Kidney capillary endothelial cell (primary cell): ENCODE data around the gene ANKRD12.

ENCODE experiments used
- DNase-seq: peaks from one replicate; pipeline ENCODE4 v3.0.0-alpha.2; 2018; ENCODE audit warnings: low spot score

Gene ANKRD12

DNA sequence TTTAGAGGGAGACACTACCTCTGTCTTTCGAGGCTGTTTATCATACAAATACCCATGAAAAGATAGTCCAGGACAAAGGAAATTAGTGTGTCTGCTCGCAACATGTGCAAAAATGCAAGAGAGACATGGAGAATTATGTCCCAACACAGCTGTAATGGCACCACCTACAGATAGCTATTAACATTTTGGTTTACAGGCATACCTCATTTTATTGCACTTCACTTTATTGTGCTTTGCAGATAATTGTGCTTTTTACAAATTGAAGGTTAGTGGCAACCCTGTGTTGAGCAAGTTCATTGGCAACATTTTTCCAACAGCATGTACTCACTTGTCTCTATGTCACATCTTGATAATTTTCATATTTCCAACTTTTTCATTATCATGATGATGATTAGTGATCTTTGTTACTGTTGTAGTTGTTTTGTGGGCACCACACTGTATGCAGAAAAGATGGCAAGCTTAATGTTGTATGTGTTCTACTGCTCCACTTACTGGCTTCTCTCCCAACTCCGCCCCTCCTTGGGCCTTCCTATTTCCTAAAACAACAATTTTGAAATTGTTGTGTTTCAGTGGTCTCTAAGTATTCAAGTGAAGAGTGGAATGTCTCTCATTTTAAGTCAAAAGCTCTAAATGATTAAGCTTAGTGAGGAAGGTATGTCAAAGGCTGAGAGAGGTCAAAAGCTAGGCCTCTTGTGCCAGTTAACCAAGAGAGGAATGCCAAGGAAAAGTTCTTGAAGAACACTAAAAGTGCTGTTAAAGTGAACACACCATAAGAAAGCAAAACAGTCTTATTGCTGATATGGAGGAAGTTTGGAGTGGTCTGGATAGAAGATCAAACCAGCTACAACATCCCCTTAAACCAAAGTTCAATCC lies 52.0 kb downstream of the ANKRD12 start:
- no peak for DNase-seq

DNA sequence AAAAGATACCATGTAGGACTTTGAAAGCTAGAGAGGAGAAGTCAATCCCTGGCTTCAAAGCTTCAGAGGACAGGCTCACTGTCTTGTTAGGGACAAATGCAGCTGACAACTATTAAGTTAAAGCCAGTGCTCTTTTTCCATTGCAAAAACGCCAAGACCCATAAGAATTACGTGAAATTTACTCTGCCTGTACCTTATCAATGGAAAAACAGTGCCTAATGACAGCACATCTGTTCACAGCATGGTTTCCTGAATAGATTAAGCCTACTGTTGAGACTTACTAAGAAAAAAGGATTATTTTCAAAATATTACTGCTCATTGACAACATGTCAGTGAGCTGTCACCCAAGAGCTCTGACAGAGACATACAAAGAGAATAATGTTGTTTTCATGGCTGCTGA lies 52.9 kb downstream of the ANKRD12 start:
- no peak for DNase-seq

DNA sequence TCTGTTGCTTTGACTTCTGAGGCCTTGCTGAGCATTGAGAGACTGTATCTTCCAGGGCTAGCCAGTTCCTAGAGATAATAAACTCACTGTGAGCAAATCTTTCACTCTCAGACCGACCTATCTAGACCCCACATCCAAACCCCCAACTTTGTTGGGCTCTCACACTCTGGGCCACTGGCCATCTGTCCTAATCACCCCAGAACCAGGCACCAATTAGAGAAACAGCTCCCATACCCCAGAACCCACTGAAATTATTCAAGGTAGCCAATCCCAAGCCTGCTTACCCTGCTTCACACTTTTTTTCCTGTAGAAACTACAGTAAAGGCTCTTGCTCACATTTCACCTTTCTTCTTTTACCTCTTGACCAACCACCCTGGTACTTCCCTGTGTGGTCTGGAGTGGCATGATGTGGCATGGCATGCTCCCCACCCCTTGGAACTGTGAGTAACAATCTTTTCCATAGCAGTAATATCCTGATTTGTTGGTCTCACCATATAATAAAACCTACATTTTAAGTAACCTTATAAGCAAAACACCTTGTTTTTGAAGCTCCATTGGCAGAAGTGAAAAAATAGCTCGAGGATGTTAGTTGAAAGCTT lies 55.2 kb downstream of the ANKRD12 start:
- DNase-seq = no peak

DNA sequence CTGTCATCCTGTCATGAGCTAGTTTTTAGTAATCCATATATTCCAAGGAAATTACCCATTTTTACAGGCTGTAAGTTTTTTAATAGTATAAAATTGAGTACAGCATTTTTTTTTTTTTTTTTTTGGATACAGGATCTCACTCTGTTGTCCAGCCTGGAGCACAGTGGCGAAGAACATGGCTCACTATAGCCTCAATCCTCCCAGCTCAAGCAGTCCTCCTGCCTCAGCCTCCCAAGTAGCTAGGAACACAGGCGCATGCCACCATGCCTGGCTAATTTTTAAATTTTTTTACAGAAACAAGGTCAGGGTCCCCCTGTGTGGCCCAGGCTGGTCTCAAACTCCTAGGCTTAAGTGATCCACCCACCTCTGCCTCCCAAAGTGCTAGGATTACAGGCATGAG lies 56.5 kb downstream of the ANKRD12 start:
- no peak for DNase-seq

DNA sequence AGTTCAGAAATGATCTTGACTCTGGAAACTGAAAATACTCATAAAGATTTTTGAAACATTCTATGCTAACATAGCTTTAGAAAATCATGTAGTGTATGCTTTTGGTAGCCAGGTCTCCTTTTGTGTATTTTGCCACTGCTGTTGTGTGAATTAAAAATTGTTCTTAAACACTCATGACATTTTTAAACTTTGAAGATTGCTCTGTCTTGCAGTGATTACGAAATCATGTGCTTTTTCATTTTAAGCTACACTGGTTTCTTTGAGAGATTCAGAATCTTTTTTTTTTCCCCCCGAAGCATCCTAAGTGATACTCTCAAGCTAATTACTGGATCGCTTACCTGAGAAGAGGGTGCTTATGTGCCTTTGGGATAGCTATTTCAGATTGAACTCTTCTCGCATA lies 60.0 kb downstream of the ANKRD12 start:
- DNase-seq = no peak

DNA sequence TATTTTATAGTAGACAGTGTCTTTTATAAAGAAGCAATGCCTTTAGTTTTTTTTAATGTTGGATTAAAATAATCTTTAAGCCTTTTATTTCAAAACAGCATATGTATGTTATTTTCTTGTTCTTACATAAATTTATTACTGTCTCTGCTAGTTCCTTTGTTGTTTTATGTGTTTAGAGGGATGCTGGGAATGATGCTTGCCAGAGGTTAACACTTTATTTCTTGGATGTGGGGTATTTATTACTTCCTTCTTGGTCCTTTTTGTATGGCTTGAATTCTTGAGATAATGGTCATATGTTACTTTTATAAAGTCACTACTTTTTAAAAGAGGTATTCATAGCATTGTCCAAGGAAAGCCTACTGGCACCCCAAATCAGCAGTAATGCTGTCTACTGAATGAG lies 63.1 kb downstream of the ANKRD12 start:
- no peak for DNase-seq

DNA sequence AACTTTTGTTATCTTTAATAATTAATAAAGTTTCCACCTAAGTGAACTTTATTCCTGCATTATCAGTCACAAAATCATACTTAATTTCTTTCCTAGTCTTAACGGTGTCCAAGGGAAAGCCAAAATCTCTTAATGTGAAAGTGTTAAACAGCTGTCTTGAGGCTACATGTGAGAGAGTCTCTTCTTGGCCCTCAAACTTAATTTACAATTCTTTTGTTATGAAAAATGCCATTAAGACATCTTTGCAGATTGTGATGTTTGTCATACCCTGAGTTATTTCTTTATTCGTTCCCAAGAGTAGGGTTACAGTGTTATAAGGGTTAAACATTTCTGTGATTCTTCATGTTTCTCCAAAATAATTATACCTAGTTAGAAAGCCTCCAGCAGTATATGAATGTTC lies 64.6 kb downstream of the ANKRD12 start:
- DNase-seq = no peak

DNA sequence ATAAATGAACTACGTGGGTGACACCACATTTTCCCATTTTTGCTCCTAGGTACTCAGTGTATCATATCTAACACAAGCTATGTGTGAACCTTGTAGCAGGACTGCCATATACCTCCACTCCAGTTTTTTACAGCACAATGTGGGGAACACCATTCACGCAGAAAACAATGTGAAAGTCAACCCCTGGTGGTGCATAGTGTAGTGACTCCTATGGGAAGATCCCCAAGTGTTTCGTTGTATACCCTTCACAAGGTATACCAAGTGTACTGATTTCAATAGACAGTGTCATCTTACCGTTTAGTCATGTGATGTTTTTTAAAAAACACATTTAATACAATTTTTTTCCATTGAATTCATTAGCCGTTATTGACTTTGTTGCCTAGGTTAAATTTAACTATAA lies 68.1 kb downstream of the ANKRD12 start:
- no peak for DNase-seq

DNA sequence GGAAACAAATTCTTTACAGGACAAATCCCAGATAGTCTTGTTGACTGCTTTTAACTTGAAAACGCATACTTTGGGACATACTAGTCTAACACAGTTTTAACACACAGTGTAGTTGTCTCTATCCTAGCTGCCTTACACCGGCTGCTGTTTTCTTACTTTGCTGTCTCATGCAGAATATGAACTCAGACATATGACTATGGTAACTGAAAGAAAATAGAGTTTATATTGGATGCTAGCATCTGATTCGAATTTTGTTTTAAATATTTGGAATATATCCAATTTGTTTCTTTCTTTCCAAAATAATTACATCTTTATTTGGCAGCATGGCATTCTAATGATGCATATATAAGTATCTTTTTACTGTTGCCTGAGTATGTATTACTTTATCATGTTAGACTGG lies 69.8 kb downstream of the ANKRD12 start:
- DNase-seq = no peak

DNA sequence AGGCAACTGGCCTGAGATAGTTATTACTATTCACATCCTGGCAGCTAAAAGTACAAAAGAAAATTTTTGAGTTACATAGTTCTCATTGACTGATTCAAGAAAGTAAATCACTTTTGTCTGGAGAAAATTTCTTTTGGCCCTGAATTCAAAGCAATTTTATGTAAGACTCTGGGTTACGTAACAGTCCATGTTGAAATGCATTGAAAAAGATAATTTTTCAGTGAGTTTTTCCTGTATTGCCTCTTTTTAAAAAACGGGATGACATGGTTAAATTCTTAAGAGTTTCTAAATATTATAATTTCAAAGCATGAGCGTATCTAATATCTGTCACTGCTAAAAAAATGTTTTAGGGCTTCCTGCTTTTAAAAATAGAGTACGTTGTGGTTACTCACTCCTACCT lies 72.7 kb downstream of the ANKRD12 start:
- DNase-seq = no peak

DNA sequence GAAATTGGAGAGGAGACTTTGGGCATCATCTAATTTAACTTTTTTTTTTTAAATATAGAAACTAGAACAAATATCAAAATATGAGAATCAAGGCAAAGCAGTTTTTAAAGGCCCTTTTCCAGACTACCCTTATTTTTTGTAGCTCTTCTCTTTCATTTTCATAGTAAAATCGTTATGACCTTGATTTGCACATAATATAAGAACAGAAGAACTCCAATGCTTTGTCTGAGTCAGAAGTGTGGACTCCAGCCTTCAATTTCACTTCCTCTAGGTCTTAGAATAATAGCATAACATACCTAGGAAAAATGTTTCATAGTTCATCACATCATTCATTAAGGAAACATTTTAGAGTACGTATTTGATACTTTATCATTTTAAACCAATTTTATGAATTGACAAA lies 74.4 kb downstream of the ANKRD12 start:
- DNase-seq = no peak

DNA sequence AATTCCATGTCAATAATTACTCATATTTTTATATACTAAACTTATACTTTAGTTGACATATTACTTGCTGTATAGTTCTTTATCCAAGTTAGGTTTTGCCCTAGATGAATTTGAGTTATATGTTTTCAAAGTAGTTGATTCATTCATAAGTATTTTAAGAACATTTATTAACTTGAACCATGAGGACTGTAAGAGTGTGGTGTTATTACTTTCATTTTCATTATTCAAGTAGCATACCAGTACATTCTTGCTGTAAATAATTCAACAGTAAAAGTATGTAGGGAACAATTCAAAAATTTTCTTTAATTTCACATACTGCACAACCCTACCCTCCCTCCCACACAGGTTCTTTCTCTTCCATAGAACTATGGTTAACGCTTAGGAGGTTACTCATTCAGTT lies 75.4 kb downstream of the ANKRD12 start:
- DNase-seq = no peak

DNA sequence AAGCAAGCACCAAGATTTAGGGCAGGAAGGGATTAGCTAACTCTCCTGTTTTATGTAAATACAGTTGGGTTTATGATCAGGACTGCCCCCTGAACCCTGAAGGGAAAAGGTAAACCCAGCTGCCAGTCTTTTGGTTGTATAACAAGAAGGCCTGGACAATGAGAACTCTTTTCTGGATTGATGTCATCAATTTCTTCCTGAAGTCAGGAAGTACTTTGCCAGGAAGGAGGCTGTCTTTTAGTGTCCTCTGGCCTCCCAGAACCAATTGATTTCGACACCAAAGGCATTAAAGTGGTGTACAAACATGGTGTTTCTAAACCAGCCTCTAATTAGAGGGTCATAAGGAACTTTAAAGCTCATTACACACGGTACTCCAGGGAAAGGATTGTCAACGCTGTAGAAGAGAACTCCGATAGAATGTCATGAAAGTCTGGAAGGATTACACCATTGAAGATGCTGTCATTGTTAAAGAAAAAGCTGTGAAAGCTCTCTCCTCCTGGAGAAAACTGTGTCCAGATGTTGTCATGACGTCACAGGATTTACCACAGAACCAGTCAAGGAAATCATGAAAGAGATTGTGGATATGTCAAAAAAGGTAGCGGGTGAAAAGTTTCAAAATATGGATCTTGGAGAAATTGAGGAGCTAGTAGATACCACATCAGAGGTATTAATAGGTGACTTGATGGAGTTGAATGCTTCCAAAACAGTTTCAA lies 78.8 kb downstream of the ANKRD12 start:
- DNase-seq = no peak

DNA sequence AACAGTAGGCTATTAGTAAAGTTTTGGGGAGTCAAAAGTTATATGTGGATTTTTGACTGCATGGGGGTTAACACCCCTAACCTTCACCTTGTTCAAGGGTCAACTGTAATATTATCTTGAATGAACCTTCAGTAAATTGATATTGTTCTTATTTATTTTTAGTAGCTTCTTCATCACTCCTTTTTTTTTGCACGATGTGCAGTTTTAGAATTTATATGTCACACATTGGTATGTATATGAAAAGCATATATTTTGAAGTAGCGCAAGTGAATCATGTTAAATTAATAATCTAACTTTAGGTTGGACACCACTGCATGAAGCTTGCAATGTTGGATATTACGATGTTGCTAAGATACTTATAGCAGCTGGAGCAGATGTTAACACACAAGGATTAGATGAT lies 79.9 kb downstream of the ANKRD12 start:
- DNase-seq = no peak

DNA sequence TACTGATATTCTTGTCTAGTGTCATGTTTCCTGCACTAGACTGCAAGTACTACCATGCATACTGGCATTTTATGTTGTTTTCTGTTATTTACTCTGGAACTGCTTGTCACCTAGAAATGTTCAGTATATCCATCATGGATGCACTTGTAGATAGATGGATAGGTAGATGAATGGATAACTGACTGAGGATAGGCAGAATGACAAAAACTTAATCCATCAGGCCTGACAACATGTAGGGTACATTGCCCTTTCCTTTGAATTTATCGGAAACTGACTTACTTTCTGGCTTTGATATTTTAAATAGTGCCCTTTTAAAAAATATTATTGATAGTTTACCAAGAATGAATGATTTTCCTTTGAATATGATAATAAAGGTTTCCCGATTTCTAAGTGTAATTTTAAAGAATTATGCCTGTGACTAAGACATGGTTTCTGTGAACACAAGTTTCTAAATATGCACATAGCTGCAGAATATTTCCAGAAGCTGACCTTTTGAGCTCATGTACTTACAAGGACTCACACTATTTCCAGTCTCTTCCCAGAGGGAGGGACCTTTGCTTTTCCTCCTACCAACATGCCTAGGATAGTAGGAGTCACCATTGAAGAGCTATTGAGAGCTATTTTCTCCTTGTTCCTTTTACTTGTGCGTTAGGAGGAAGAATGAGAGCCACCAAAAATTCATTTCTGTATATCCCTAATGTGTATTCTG lies 81.3 kb downstream of the ANKRD12 start:
- DNase-seq = no peak

DNA sequence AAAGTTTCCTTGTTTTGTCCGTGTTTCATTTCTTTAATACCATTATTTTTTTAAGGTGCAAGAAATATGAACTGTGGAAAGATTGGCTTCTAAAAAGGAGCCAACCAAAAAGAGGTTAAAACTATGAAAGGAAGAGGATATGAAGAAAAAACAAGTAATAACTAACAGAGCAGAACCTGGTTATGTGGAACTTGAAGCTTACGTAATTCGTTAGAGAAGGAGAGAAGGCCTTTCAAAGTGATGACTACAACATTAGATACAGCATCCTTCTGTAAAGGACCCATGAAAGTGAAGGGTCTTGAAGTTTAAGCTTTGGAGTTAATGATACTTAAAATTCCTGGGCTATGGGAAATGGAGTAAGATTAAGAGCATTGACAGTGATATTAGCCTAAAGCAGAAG lies 84.5 kb downstream of the ANKRD12 start:
- DNase-seq = no peak

DNA sequence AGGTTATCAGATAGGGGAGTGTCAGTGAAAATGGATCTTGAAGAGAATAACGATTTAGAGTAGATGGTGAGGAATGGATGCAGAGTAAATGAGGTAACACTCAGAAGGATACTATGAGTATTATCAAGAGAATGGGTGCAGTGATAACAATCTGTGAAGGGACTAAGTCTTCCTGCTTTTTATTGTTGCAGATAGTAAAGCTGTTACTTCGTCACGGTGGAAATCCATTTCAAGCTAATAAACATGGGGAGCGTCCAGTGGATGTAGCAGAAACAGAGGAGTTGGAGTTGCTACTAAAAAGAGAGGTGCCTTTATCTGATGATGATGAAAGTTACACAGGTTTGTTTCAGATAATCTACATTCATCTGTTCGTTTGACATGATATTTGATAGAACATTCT lies 85.1 kb downstream of the ANKRD12 start:
- DNase-seq = no peak

DNA sequence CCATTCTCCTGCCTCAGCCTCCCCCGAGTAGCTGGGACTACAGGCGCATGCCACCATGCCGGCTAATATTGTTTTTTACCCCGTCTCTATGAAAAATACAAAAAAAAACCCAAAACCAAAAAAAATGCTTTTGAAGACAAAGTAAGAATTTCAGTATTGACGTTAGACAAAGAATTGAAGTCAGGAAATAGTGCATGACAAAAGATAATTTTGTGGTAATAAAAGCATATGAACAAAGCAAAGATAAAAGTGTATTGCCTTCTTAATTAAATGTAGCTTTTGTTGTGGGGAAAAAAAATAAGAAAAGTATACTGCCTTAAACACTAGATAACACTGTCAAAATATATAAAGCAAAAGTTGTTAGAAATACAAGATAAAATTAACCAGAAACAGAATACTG lies 86.8 kb downstream of the ANKRD12 start:
- DNase-seq = no peak

DNA sequence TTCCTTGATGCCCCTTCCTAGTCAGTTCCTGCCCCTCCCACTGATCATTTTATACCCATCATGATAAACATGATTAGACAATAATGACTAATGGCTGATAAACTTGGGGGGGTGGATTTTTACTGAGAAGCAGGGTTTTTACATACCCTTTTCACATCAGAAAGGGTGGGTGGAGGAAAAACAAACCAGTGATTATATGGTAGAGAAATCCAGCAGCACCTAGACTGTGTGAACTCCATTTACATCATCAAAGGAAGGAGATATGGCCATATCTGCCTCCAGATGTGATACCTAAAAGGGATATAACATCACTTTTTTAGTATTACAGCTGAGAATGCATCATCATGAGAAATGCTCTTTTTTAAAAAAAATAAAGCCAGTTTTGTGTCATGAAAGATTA lies 89.9 kb downstream of the ANKRD12 start:
- no peak for DNase-seq

DNA sequence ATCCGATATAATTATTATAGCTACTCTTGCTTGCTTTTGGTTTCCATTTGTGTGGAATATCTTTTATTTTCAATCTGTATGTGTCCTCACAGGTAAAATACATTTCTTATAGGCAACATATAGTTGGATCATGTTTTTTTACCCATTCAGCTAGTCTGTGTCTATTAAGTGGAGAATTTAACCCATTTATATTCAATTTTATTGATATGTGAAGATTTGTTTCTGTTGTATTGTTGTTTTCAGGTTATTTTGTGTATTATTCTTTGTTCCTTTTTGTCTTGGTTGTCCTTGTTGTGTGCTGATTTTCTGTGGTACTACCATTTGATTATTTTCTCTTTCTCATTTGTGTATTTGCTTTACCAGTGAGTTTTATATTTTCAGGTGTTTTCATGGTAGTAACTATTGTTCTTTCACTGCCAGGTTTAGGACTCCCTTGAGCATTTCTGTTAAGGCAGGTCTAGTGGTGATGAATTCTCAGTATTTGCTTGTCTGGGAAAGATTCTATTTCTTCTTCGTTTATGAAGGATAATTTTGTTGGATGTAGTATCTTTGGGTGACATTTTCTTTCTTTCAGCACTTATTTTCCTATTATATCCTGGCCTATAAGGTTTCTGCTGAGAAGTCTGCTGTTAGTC lies 95.4 kb downstream of the ANKRD12 start:
- DNase-seq = no peak

DNA sequence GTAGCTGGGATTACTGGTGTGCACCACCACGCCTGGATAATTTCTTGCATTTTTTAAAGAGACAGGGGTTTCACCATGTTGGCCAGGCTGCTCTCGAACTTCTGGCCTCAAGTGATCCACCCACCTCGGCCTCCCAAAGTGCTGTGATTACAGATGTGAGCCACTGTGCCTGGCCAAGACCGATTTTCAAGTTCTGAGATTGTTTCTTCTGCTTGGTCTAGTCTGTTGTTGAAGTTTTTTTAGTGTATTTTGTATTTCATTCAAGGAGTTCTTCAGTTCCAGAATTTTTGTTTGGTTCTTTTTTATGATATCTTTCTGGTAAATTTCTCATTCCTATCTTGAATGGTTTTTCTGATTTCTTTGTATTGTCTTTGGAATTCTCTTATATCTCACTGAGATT lies 96.4 kb downstream of the ANKRD12 start:
- no peak for DNase-seq

DNA sequence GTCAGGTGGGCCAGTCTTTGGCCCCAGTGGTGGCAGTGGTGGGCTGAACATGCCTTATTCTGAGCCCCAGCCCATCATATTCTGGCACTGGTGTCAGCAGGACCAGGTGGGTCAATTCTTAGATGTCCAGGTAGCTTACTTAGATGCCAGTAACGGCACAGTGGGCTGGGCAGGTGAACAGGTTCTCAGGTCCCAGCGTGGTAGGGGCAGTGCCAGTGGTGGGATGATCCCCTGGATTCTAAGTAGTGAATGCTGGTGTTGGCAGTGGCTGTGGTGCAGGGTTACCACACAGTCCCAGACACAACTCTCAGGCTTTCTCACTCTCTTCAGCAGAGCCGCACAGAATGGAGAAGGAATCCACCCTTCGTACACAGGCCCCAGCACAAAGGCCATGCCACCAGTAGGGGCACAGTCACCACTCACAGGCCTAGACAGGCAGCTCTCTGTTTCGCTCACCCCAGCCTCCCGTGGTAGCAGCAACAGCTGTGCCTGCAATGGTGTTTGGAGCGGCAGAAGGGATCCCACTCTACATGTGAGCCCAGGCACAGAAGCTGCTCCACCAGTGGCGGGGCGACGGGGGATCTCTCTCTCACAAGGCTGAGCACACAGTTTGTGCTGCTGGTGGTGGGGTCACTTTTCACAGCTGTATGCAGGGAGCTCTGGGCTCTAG lies 97.3 kb downstream of the ANKRD12 start:
- no peak for DNase-seq
